Measurements from ENCODE around the gene CHAT.

GRCh38 chr10:49600781-49601400, 12.9 kb upstream of the CHAT start:
- no peak for TF ChIP-seq CEBPB (IDR thresholded peaks at IDR 0.05)
- no peak for TF ChIP-seq POLR2A (IDR thresholded peaks at IDR 0.05; ENCODE audit: low read length)
- no peak for TF ChIP-seq CHD2 (IDR thresholded peaks at IDR 0.05; ENCODE audit: low read length, partially characterized antibody)
- TF ChIP-seq CTCF (IDR thresholded peaks at IDR 0.05), result no peak
- TF ChIP-seq REST (IDR thresholded peaks at IDR 0.05), result no peak
- TF ChIP-seq JUNB (IDR thresholded peaks at IDR 0.05), result no peak
- TF ChIP-seq USF2 (IDR thresholded peaks at IDR 0.05), result no peak

All from A549 (cell line).